ENCODE measurements around the gene DYNC1I1.

DNA sequence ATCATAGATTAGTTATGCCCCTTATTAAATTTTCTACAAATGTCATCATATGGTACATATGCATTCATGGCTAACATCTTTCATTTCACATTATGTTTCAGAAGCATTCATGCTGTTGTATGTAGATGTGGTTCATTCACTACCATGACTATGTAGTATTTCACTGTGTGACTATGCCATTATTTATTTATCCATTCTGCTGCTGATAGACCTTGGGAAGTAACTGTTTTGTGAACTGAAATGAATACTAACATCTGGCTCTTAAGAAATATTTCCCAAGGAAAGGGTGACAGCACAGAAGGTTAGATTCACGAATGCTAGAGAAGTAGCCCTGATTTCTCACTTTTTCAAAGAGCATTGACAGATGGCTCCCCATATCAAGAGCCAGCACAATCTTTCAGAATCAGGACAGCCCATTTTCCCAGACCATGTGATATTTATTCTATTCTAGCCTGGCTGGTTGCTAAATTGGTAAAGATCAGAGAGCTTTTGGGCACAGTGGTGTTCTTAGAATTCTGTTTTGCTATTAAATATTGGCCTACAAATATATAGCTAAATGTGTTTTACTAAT lies 157.4 kb downstream of the DYNC1I1 start:
- TF ChIP-seq, protein P1, sequence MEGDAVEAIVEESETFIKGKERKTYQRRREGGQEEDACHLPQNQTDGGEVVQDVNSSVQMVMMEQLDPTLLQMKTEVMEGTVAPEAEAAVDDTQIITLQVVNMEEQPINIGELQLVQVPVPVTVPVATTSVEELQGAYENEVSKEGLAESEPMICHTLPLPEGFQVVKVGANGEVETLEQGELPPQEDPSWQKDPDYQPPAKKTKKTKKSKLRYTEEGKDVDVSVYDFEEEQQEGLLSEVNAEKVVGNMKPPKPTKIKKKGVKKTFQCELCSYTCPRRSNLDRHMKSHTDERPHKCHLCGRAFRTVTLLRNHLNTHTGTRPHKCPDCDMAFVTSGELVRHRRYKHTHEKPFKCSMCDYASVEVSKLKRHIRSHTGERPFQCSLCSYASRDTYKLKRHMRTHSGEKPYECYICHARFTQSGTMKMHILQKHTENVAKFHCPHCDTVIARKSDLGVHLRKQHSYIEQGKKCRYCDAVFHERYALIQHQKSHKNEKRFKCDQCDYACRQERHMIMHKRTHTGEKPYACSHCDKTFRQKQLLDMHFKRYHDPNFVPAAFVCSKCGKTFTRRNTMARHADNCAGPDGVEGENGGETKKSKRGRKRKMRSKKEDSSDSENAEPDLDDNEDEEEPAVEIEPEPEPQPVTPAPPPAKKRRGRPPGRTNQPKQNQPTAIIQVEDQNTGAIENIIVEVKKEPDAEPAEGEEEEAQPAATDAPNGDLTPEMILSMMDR (conservative IDR thresholded peaks at IDR 0.05) = no peak
- no peak for TF ChIP-seq ZFX (IDR thresholded peaks at IDR 0.05)
